ENCODE results near the gene ABR.

The ABR gene

DNA sequence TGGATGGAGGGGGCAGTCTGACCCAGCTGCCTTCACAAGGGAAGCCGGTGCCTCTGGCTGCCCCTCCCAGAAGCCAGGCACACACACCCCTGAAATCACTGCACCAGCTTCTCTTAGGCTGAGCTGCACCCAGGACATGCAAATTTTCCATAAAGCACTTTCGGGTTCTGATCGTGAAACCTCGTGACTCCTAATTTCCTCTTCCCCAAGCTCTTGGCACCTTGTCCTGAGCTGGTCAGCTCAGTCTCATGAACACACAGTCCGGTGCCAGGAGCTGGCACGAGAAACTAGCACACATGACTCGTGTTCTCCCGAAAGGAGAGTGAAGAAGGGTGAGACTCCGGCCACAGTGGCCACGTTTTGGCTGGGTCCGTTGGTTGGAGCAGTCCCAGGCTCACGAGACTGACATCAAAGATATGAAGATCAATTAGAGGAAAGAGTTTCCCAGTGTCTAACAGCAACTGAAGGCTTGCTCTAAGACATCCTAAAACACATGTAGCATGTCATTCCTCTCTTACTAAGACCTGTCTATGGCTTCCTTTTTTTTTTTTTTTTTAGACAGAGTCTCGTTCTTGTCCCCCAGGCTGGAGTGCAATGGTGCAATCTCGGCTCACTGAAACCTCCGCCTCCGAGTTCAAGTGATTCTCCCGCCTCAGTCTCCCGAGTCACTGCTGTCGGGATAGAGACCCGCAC lies 9.2 kb upstream of the ABR start:
- no peak for TF ChIP-seq ZFX (IDR thresholded peaks at IDR 0.05)
- no peak for TF ChIP-seq CTCF (conservative IDR thresholded peaks at IDR 0.05)

GRCh38 chr17:1186923-1187771 lies 7.4 kb upstream of the ABR start:
- peak; percentile 99 for TF ChIP-seq CTCF (conservative IDR thresholded peaks at IDR 0.05)
- TF ChIP-seq ZFX (IDR thresholded peaks at IDR 0.05), result no peak
- H3K27ac ChIP-seq, result no peak overlapping the region

More for the DNA sequence above, 9.2 kb upstream of the ABR start:
- peak overlapping the region; percentile 62 for H3K27ac ChIP-seq

DNA sequence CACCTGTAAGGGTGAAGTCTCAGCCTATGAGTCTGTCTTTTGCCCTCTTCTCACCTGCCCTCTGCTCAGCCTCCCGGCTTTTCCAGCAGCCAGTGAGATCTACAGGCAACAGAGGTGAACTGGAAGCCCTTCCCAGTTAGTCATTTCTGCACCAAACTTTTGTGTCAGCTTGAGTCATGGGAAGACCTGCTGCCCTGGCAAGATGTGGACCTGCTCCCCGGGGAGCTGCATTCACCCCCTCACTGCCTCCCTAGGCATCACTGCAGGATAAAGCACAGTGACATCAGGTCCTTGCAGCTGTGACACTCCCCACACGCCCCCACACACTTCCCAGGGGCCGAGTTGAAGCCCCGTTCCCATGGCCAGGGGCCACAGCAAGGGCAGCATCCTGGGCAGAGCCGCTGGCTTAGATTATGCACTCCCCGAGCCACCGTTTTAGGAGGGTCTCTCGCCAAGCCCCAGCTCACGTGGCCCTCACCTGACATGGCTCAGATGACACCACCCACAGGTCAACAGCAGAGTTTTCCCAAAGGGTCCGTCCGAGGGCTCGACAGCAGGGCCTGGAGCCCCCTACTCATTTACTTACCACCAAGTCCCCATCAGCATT lies 6.5 kb upstream of the ABR start:
- TF ChIP-seq ZFX (IDR thresholded peaks at IDR 0.05), result no peak
- TF ChIP-seq CTCF (conservative IDR thresholded peaks at IDR 0.05), result no peak

GRCh38 chr17:1183171-1183873 lies 3.5 kb upstream of the ABR start:
- TF ChIP-seq CTCF (conservative IDR thresholded peaks at IDR 0.05) (no peak), ZFX (IDR thresholded peaks at IDR 0.05) (no peak)
- no peak overlapping the region for H3K27ac ChIP-seq

More for the DNA sequence above, 6.5 kb upstream of the ABR start:
- no peak overlapping the region for H3K27ac ChIP-seq

GRCh38 chr17:1182811-1183170 lies 3.0 kb upstream of the ABR start:
- TF ChIP-seq ZFX (IDR thresholded peaks at IDR 0.05) (no peak), CTCF (conservative IDR thresholded peaks at IDR 0.05) (no peak)
- H3K27ac ChIP-seq, result no peak overlapping the region

DNA sequence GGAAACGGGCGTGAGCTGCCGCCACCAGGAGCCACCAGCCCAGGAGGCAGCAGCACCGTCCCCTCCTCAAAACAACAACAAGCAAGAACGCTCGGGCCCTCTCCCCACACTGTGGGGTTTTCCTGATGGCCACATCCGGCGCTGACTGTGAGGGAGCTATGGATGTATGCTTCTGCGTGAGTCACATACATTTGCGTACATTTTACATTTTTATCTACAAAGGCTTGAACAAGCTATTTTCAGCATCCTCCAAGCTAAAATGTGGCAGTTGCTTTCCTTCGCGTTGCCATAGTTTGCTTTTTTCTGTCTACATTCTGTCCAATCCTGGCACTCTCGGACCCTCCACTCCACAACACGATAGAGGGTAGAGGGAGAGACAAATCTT lies 2.0 kb upstream of the ABR start:
- no peak overlapping the region for H3K27ac ChIP-seq
- TF ChIP-seq CTCF (conservative IDR thresholded peaks at IDR 0.05) (no peak), ZFX (IDR thresholded peaks at IDR 0.05) (no peak)

All from C4-2B (cell line).